GM19452 (cell line): Measurements from ENCODE around the gene TPD52L1.

ENCODE experiments used
- ATAC-seq: cut with Tn5 transposase; IDR thresholded peaks from one replicate; pipeline ENCODE4 v1.9.1; 2021; ENCODE audit not compliant: unreplicated experiment

TPD52L1 gene

GRCh38 chr6:125174626-125175025, 21.1 kb downstream of the TPD52L1 start:
- no peak for ATAC-seq

GRCh38 chr6:125175466-125176048, 22.0 kb downstream of the TPD52L1 start:
- ATAC-seq: no peak

GRCh38 chr6:125182237-125183008, 28.9 kb downstream of the TPD52L1 start:
- ATAC-seq: no peak

GRCh38 chr6:125183391-125183790, 29.8 kb downstream of the TPD52L1 start:
- ATAC-seq: no peak

GRCh38 chr6:125188037-125188436, 34.5 kb downstream of the TPD52L1 start:
- ATAC-seq: no peak

- ATAC-seq: no peak
Observed at GRCh38 chr6:125188594-125189203, 35.1 kb downstream of the TPD52L1 start.

- no peak for ATAC-seq
Observed at GRCh38 chr6:125189494-125189893, 35.9 kb downstream of the TPD52L1 start.

GRCh38 chr6:125190667-125191066, 37.1 kb downstream of the TPD52L1 start:
- no peak for ATAC-seq

GRCh38 chr6:125191916-125192609, 38.5 kb downstream of the TPD52L1 start:
- ATAC-seq: peak; percentile 99

- peak; percentile 17 for ATAC-seq
Observed at GRCh38 chr6:125192610-125192930, 39.0 kb downstream of the TPD52L1 start.

GRCh38 chr6:125193208-125193607, 39.6 kb downstream of the TPD52L1 start:
- no peak for ATAC-seq

- no peak for ATAC-seq
Observed at GRCh38 chr6:125194941-125195340, 41.4 kb downstream of the TPD52L1 start.

DNA sequence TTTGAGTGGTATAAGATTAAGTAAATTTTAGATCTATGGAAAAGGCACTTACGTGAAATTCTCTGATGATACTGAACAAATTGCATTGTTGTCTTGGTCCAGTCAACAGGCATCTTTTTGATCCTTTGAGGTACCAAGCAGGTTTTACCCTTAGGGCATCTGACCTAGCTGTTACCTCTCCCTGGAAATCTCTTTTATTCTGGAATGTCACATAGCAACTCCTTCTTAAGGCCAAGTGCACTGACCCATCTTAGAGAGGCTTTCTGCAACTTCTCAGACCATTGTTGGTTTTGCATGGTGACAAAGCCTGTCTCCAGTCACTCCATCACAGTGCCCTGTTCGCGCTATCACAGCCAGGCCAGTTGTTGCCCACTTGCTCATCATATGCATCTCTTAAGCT, 42.0 kb downstream of the TPD52L1 start:
- no peak for ATAC-seq

DNA sequence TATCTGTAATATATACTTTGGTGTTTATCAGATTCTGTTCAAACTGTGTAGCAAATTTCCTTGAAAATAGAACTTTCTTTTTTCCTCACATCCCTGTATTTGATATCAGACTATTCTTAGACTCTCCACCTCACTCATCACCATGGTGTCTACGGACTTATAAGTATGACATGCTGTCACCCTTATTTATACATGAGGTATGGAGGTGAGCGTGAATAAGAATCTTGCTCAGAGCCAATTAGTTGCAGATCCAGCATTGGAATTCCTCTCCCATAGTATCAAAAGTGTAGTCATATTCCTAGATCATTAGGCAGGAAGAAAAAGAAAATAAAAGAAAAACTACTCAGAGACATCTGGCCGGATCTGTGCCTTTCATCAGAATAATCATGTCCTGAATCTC, 43.0 kb downstream of the TPD52L1 start:
- ATAC-seq: no peak

GRCh38 chr6:125197795-125198269, 44.3 kb downstream of the TPD52L1 start:
- no peak for ATAC-seq

GRCh38 chr6:125198398-125198937, 44.9 kb downstream of the TPD52L1 start:
- ATAC-seq: no peak

DNA sequence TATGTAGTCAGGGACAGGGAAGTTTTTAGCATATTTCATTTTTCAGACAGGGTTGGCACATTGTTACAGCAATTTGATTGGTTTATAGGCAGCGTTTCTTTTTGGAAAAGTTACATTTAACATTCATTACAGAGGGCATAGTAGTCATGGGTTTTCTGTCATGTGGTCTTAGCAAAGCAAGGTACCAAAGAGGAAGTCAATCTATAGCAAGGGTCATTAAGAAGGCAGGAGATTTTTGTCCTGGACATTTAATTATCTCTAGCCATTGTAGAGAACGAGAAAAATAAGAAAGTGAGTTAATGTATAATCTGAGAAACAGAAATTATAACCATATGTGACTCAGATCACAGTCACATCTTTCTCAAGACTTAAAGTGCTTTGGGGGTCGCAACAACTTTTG, 47.4 kb downstream of the TPD52L1 start:
- no peak for ATAC-seq

- ATAC-seq: no peak
Observed at GRCh38 chr6:125201961-125202729, 48.6 kb downstream of the TPD52L1 start.

GRCh38 chr6:125203395-125203794, 49.8 kb downstream of the TPD52L1 start:
- ATAC-seq: no peak

- ATAC-seq: no peak
Observed at GRCh38 chr6:125205931-125206330, 52.4 kb downstream of the TPD52L1 start.

GRCh38 chr6:125206389-125206788, 52.8 kb downstream of the TPD52L1 start:
- ATAC-seq: no peak
